Measurements from ENCODE around the gene COQ8A.

DNA sequence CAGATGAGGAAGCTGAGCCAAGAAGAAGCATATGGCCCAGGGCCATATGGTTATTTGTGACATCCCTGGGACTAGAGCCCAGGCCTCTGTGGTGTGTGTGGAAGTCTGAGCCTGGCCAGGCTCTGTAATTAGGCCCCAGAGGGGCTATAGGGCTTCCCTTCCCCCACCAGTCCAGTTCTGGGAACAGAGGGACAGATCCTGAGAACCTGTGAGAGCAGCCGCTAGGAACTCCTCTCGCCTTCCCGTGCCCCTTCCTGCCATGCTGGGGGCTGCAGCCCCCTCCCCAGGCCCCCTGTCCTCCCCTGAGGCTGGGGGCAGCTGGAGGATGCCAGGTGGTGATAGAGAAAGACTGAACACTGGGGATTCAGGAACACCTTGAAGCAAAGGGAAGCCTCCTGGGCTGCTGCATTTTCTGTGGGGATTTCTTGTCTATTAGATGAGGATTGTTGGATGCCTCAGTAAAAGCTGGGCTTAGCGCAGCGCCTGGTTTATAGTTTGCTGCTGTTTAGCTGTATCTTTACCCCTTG is 33.3 kb downstream of the COQ8A start:
- no peak for TF ChIP-seq PBX3 (IDR thresholded peaks at IDR 0.05)
- no peak for TF ChIP-seq EZH2phosphoT487 (IDR thresholded peaks at IDR 0.05; ENCODE audit: borderline replicate concordance, low read depth)
- TF ChIP-seq, protein P1, sequence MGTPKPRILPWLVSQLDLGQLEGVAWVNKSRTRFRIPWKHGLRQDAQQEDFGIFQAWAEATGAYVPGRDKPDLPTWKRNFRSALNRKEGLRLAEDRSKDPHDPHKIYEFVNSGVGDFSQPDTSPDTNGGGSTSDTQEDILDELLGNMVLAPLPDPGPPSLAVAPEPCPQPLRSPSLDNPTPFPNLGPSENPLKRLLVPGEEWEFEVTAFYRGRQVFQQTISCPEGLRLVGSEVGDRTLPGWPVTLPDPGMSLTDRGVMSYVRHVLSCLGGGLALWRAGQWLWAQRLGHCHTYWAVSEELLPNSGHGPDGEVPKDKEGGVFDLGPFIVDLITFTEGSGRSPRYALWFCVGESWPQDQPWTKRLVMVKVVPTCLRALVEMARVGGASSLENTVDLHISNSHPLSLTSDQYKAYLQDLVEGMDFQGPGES (IDR thresholded peaks at IDR 0.05; ENCODE audit: low read depth, low read length) = no peak
- TF ChIP-seq, protein P2, sequence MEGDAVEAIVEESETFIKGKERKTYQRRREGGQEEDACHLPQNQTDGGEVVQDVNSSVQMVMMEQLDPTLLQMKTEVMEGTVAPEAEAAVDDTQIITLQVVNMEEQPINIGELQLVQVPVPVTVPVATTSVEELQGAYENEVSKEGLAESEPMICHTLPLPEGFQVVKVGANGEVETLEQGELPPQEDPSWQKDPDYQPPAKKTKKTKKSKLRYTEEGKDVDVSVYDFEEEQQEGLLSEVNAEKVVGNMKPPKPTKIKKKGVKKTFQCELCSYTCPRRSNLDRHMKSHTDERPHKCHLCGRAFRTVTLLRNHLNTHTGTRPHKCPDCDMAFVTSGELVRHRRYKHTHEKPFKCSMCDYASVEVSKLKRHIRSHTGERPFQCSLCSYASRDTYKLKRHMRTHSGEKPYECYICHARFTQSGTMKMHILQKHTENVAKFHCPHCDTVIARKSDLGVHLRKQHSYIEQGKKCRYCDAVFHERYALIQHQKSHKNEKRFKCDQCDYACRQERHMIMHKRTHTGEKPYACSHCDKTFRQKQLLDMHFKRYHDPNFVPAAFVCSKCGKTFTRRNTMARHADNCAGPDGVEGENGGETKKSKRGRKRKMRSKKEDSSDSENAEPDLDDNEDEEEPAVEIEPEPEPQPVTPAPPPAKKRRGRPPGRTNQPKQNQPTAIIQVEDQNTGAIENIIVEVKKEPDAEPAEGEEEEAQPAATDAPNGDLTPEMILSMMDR (IDR thresholded peaks at IDR 0.05) = no peak
- no peak for TF ChIP-seq RFX5 (IDR thresholded peaks at IDR 0.05; ENCODE audit: low read length)
- TF ChIP-seq GABPA (IDR thresholded peaks at IDR 0.05; ENCODE audit: low read depth) = no peak
- no peak; the same call in 1 of the 2 replicates for TF ChIP-seq RAD21 (IDR thresholded peaks at IDR 0.05; ENCODE audit: low read length)
- TF ChIP-seq MXI1 (IDR thresholded peaks at IDR 0.05; ENCODE audit: low read depth, low read length) = no peak
